GM19099 (cell line): Measurements from ENCODE around the gene INO80D.

Experiments used
- POLR2A ChIP-seq: IDR thresholded peaks from 3 replicates; pipeline ENCODE4 v1.6.1; 2011; ENCODE audit warnings: low read depth; ENCODE audit not compliant: insufficient read length; ENCODE audit errors: extremely low read depth

Gene INO80D

DNA sequence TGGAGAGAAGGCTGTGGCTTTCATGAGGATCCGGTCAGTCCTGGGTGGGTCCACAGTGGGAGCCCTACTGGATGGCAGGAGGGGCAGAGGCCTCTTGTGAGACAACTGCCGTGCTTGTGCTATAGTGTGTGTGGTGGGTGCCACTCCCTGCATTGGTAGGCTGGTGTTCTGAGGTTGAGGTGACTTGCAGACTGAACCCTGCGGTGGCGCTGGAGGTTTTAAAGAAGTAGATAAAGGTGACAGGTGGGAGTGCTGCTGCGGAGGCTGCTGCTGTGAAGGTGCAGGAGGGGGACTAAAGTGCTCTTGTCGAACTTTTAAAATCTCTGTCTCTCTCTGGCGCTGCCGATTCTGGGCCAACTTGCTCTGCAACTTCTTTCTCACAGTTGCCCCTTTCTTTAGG, 29.7 kb downstream of the INO80D start:
- TF ChIP-seq POLR2A: no peak

DNA sequence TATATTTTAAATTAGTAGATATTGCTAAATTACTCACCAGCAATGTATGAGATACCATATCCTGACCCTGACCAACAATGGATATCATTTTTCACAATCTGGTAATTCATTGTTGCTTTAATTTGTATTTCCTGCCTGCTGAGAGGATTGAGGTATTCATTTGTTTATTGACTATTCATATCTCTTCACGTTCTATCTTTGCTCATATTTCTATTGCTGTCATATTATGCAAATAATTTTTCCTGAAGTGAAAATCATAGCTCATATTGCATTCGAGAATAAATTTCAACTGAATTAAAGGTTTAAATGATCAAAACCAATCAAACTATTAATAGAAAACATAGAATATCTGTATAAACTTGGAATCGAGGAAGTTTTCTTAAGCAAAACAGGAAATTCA, 31.0 kb downstream of the INO80D start:
- TF ChIP-seq POLR2A: no peak

DNA sequence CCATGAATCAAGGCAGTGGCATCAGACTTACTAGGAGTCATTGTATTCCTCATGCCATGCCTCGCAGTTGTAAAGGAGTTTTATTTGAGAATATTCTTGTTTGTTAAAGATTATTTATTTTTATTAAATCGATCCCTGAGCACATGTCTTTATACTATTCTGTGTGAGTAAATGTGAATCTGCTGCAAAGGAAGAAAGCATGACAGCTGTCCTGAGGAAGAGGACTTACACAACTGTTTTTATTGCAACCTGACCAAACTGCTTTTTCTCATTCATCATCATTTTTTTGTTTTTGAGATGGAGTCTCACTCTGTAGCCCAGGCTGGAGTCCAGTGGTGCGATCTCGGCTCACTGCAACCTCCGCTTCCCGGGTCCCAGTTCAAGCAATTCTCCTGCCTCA, 34.1 kb downstream of the INO80D start:
- no peak for TF ChIP-seq POLR2A

DNA sequence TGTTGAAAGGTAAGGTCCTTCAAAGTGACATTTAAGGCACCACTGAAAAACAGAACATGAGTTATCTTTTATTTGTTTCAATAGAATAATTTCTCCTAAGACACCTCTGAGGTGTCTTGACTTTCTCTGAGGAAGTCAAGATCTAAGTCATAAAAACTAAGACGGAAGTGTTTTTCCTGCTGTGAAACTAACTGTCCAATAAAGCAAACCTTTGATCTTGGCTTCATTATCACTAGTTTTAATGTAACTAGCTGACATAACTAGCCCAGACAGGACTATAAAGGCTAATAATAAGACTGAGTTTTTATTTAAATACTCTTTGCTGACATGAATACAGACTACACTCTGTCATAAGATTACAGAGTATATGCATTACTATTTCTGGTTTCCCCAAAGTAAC, 36.6 kb downstream of the INO80D start:
- no peak for TF ChIP-seq POLR2A

DNA sequence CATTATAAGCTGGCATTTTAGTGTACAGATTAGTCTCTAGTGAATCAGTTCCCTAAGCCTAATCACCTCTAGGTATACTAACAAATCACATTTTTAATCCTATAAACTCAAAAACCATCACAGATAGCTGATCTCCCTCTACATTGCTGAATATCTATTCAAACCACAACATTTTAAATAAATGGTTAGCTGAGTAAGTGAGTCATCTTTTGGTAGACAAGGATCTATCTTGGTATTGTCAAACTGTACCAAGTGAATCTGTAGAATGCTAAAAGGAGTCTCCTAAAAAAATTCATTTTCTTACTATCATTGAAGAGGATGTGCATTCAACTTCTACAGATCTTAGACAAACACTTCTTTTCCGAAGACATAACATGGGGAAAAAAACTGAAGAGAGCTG, 40.7 kb downstream of the INO80D start:
- no peak for TF ChIP-seq POLR2A

DNA sequence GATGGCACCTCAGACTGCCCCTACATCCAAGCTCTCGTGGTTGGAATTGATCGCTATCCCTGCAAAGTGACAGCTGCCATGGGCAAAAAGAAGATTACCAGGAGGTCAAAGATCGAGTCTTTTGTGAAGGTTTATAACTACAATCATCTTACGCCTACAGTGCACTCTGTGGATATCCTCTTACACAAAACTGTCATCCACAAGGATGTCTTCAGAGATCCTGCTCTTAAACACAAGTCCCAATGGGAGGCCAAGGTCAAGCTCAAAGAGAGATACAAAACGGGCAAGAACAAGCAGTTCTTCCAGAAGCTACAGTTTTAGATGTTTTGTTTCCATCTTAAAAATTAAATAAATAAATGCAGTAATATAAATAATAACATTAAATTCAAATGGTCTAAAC, 45.4 kb downstream of the INO80D start:
- no peak for TF ChIP-seq POLR2A

DNA sequence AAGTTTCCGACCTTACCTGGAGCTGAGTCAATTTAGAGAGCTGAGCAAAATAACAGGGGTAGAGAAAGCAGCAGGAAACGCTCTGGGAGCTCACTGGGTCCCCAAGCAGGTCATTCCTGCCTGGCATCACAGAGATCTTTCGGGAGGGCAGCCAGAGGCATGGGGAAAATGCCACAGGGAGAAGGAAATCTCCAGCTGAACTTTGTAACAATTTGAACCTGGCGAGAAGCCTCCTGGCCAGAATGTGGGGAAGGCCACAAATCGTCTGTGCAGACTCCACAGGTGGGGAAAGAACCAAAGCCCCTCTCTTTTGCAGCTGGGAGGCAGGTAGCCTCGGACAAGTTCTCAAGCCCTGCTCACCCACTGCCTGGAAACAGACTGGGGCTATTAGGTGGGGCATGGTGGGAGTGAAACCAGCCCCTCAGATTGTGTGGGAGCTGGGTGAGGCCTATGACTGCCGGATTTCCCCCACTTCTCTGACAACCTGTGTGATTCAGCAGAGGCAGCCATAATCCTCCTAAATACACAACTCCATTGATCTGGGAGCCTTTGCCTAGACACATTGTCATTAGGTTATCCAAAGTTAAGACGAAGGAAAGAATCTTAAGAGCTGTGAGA, 53.9 kb downstream of the INO80D start:
- no peak for TF ChIP-seq POLR2A

DNA sequence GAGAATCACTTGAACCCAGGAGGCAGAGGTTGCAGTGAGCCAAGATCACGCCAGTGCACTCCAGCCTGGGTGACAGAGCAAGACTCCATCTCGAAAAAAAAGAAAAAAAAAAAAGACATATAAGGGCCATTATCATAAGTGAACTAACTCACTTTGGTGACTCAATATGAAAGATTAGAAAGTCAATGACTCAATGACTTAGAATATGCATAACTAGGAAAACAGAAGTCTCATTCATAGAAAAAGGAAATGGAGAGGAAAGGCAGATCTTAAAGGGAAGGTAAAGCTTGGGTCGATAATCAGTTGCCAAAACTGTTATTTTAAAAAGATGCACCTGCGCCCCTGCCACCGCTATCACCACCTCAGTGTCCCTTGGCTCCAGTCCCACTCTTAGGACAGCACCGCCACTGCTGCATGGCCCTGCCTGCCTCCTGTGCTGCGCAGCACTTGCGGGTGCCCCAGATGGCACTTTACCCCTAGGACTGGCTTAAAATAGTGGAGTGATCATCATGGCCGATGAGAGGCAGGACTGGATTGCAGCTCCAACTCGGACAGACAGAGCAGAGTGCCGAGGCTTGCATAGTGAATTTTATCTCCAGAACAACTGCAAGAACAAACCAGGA, 54.7 kb downstream of the INO80D start:
- TF ChIP-seq POLR2A: no peak

DNA sequence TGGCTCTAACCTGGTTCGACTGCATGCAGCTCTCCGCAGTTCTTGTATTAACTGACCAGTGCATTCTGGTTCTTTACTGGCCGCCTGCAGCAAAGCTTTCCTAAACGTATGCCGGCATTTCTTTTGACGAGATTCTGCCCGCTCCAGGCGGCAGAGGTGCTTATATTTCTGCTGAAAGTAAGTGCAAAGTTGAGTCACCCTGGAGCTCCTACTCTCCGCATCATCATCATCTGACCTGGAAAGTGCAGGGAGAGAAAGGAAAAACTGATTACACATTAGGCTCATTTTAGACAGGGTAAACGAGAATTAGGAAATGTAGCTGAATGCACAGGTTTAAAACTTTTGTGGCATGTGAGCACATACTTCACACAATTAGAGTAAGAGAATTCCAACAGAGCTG, 57.9 kb downstream of the INO80D start:
- no peak for TF ChIP-seq POLR2A

DNA sequence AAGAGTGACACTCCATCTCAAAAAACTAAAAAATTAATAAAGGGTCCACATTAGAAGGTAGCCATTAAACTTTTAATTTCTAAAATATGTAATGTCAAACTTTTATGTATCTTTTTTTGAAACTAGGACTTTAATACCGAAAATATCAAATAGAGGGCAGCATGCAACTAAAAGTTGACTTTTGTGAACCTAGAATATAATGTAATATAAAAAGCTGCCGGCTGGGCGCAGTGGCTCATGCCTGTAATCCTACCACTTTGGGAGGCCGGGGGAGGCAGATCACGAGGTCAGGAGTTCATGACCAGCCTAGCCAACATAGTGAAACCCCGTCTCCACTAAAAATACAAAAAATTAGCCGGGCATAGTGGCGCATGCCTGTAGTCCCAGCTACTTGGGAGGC, 62.8 kb downstream of the INO80D start:
- no peak for TF ChIP-seq POLR2A

DNA sequence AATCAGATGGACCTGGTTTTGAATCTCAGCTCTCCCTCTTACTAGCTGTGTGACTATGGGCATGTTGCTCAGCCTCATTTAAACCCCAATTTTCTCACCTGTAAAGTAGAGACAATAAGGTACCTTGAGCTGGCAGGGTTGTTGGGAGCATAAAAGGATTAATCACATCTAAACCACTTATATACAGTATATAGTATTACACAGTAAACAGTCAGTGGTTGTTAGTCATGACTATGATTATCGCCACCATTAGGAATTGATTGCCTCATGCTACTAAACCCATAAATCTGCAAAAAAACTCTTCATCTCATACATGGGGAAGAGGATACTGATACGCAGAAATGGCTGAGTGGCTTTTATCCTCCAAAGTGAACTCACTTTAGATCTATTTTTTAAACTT, 65.8 kb downstream of the INO80D start:
- TF ChIP-seq POLR2A: no peak

DNA sequence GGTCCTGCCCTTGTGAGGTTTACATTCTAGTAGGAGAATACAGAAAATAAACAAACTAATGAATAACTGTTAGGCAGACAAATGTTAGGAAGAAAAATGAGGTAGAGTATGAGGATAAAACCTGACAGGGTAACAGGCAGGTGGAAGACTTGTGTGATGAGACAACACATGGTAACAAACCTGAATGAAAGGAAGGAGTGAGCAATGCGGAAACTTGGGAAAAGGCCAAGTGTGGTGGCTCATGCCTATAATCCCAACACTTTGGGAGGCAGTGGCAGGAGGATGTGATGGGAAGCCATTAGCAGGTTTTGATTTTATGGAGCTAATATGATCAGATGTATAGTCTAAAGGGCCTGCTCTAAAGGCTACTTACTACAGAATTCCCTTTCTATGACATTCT, 74.2 kb downstream of the INO80D start:
- TF ChIP-seq POLR2A: no peak

DNA sequence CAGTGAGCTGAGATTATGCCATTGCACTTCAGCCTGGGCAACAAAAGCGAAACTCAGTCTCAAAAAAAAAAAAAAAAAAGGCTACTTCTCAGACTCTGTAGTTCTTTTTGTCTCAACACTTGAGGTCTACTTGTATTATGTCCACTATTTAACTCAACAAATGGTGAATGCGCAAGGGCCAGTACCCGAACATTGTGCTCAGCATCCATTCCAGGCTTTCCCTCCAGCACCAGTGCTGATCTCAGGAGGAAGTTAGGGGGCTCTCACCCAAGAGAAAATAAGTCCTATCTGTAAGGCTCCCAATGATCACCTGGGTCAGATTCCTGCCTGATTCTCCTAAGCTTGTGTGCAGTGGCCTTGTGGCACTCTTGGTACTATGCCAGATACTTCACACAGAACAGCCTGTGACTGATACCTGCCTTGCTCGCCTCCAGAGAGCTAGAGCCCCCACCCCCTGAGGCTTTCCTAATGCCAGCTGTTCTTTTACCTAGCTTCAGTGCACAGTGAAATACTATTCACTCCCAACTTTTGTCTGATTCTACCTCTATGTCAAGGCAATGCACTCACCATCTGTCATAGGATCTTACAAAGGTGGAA, 74.9 kb downstream of the INO80D start:
- TF ChIP-seq POLR2A: no peak

DNA sequence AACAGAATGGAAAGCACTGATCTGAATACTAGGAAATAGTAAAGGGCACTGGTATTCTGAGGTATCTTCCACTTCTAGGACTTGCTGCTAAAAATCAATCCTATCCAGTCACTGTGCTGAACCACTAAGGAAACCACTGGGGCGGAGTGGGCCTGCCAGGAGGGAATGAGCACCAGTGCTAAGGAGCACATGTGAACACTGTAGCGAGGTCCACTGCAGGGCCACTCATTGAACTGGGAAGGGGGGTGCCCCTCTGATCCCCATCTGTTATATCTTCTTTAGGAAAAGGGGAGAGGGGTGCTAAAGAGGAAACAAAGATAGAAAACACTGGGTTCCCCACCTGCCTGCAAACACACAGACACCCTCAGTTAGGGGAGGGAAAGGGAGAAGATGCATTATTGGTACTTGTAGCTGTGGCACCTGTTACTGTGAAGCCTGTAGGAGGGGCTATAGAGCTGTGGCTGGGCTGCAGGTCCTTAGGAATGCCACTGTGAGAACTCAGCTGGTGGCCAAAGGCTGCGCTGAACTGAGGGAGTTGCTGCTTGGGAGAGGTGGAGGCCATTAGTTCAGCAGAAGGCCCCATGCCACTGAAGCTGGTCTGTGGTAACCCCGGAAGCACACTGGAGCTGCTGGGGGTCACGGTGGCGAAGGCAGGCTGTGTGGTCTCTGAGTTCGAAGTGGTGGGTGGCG, 81.8 kb downstream of the INO80D start:
- no peak for TF ChIP-seq POLR2A

DNA sequence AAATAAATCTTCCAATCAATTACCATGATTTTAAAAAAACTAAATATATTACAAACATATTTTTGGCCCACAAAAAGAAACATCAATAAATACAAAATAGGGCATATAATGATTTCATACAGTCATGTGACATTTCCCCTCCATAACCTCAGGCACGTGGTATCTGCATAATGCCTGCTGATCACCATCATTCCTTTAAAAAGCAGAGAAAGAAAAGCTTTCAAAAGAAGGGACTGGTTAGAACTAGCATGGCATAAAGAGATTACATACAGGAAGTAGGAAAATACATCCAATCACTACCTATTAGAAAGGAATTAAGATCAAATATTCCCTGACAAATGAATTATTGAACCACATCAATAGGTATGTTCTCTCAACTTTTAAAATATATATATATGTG, 83.5 kb downstream of the INO80D start:
- no peak for TF ChIP-seq POLR2A

DNA sequence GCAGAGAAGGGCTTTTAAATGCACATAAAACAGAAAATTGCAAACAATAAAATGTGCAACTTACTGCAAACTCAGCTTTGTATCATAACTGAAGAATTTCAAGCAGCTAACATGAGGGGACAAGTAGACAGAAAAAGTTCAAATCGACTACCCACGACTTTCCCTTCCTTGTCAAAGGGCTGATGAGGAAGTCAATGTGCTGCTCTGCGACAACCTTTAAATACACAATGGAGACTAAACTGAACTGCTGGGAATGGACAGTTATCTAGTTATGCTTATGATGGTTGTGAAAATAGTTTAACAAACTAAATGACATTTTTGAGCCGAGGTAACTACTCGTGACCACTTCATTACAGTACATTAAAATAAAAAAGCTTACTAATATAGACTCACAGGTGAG, 84.1 kb downstream of the INO80D start:
- TF ChIP-seq POLR2A: no peak

DNA sequence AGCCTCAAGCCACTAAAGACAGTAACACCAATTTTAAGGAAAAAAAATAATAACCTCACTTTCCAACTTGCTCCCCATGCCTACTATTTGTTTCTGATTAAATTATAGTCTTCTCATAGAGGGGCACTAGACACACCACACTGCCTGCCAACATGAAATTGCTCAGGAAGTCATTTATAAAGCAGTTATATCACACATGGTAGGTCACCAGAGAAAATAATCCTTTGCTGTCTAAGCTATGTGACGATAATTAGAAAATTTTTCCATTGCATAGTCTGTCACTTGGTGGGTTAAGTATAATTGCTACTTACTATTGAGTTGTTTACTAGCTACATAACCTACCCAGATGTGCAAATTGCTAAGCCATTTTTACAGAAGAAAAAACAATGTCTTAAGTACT, 85.2 kb downstream of the INO80D start:
- no peak for TF ChIP-seq POLR2A

DNA sequence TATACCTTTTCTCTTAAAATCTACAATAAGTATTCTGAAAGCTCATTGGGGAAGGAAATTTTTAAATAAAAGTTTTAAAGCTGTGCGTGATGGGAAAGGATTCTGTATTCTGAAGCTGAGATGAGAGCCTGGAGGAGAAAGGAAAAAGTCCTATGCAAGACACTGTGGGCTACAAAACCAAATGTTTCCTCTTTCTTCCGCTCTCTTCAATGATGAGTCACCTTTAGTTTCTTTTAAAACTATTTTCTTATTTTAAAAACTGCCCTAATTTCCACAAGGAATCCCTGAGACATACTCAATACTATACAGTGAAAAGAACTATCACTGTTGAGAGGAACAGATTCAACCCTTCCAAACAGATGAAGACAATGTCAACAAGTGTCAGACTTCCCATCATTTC, 87.4 kb downstream of the INO80D start:
- TF ChIP-seq POLR2A: no peak
